Fibroblast of lung (primary cell): ENCODE data around the gene ANKRD33.

Experiments used
- CTCF ChIP-seq, 2 donors: IDR thresholded peaks in 1 of 2; conservative IDR thresholded peaks in 1 of 2; 1 replicate in 1 of 2; 2 replicates in 1 of 2; pipeline ENCODE4 v1.5.1; 2011 to 2012; ENCODE audit warnings: low read length in 2 of 2, control low read depth in 1 of 2, inconsistent platforms in 1 of 2, low read depth in 1 of 2, mild to moderate bottlenecking in 1 of 2
- EZH2 ChIP-seq: IDR thresholded peaks from 2 replicates; pipeline ENCODE4 v1.5.1; 2012; ENCODE audit warnings: low read length, control low read depth, mild to moderate bottlenecking; ENCODE audit errors: missing control alignments

- TF ChIP-seq CTCF (conservative IDR thresholded peaks at IDR 0.05 in 1 of 2, IDR thresholded peaks at IDR 0.05 in 1 of 2; ENCODE audit: low read depth in 1 of 2, low read length in 2 of 2) (no peak), EZH2 (no peak)
These were observed 37.6 kb downstream of the ANKRD33 start for GRCh38 chr12:51925346-51926063.
